ENCODE measurements around the gene PPP4R2.
"Not testable (repeated sequence)": the region's sequence is repeated elsewhere in the genome, so short reads cannot be mapped to it uniquely, and the experiment has no call there.

PPP4R2 gene

GRCh38 chr3:72977060-72977808 lies 19.4 kb upstream of the PPP4R2 start:
- DNase-seq (ENCODE audit: low read depth): no peak

- no peak for DNase-seq (ENCODE audit: low read depth)
These were observed 13.8 kb upstream of the PPP4R2 start for GRCh38 chr3:72982609-72983366.

- DNase-seq (ENCODE audit: low read depth): no peak
These were observed 11.0 kb upstream of the PPP4R2 start for GRCh38 chr3:72985576-72985975.

- no peak for DNase-seq (ENCODE audit: low read depth)
These were observed 5.8 kb upstream of the PPP4R2 start for GRCh38 chr3:72990701-72991395.

- no peak for DNase-seq (ENCODE audit: low read depth)
These were observed 5.1 kb upstream of the PPP4R2 start for GRCh38 chr3:72991522-72991921.

- DNase-seq (ENCODE audit: low read depth): no peak
These were observed 3.2 kb upstream of the PPP4R2 start for GRCh38 chr3:72993391-72993790.

GRCh38 chr3:72995337-72995736 lies 1.3 kb upstream of the PPP4R2 start:
- DNase-seq (ENCODE audit: low read depth): no peak

GRCh38 chr3:72996121-72996472 lies 514 bp upstream of the PPP4R2 start:
- DNase-seq (ENCODE audit: low read depth): no peak

GRCh38 chr3:72997421-72997961 lies 880 bp downstream of the PPP4R2 start:
- no peak for DNase-seq (ENCODE audit: low read depth)

- DNase-seq (ENCODE audit: low read depth): no peak
These were observed 1.9 kb downstream of the PPP4R2 start for GRCh38 chr3:72998466-72998865.

- no peak for DNase-seq (ENCODE audit: low read depth)
These were observed 3.3 kb downstream of the PPP4R2 start for GRCh38 chr3:72999951-73000350.

GRCh38 chr3:73003050-73003449 lies 6.4 kb downstream of the PPP4R2 start:
- not testable (repeated sequence) for DNase-seq (ENCODE audit: low read depth)

GRCh38 chr3:73004316-73004715 lies 7.7 kb downstream of the PPP4R2 start:
- DNase-seq (ENCODE audit: low read depth): no peak

- DNase-seq (ENCODE audit: low read depth): no peak
These were observed 11.5 kb downstream of the PPP4R2 start for GRCh38 chr3:73007992-73008712.

GRCh38 chr3:73009008-73009407 lies 12.4 kb downstream of the PPP4R2 start:
- DNase-seq (ENCODE audit: low read depth): no peak

- DNase-seq (ENCODE audit: low read depth): no peak
These were observed 13.1 kb downstream of the PPP4R2 start for GRCh38 chr3:73009750-73010149.

- DNase-seq (ENCODE audit: low read depth): no peak
These were observed 13.5 kb downstream of the PPP4R2 start for GRCh38 chr3:73010158-73010557.

GRCh38 chr3:73018298-73018697 lies 21.7 kb downstream of the PPP4R2 start:
- no peak for DNase-seq (ENCODE audit: low read depth)

GRCh38 chr3:73018790-73019441 lies 22.3 kb downstream of the PPP4R2 start:
- no peak for DNase-seq (ENCODE audit: low read depth)

GRCh38 chr3:73021301-73021835 lies 24.8 kb downstream of the PPP4R2 start:
- no peak for DNase-seq (ENCODE audit: low read depth)

GRCh38 chr3:73024836-73025235 lies 28.2 kb downstream of the PPP4R2 start:
- no peak for DNase-seq (ENCODE audit: low read depth)
